ENCODE results near the gene LASP1NB.
"Not testable (repeated sequence)": the region's sequence is repeated elsewhere in the genome, so short reads cannot be mapped to it uniquely, and the experiment has no call there.

Gene LASP1NB

GRCh38 chr17:38918129-38918913, 7.1 kb upstream of the LASP1NB start:
- no peak for DNase-seq (ENCODE audit: low read depth)

- no peak for DNase-seq (ENCODE audit: low read depth)
Measured at GRCh38 chr17:38918916-38919315, 6.5 kb upstream of the LASP1NB start.

GRCh38 chr17:38919316-38920078, 5.9 kb upstream of the LASP1NB start:
- DNase-seq (ENCODE audit: low read depth) = no peak

- no peak for DNase-seq (ENCODE audit: low read depth)
Measured at GRCh38 chr17:38920374-38921291, 4.8 kb upstream of the LASP1NB start.

- DNase-seq (ENCODE audit: low read depth) = no peak
Measured at GRCh38 chr17:38921756-38922411, 3.5 kb upstream of the LASP1NB start.

GRCh38 chr17:38922538-38923297, 2.7 kb upstream of the LASP1NB start:
- DNase-seq (ENCODE audit: low read depth) = no peak

- no peak for DNase-seq (ENCODE audit: low read depth)
Measured at GRCh38 chr17:38926293-38927070, 1.1 kb downstream of the LASP1NB start.

GRCh38 chr17:38930782-38931181, 5.4 kb downstream of the LASP1NB start:
- not testable (repeated sequence) for DNase-seq (ENCODE audit: low read depth)

- DNase-seq (ENCODE audit: low read depth) = not testable (repeated sequence)
Measured at GRCh38 chr17:38933962-38934361, 8.5 kb downstream of the LASP1NB start.

- no peak for DNase-seq (ENCODE audit: low read depth)
Measured at GRCh38 chr17:38939987-38940386, 14.6 kb downstream of the LASP1NB start.

- DNase-seq (ENCODE audit: low read depth) = no peak
Measured at GRCh38 chr17:38940404-38940803, 15.0 kb downstream of the LASP1NB start.

GRCh38 chr17:38942696-38943334, 17.4 kb downstream of the LASP1NB start:
- no peak for DNase-seq (ENCODE audit: low read depth)

- no peak for DNase-seq (ENCODE audit: low read depth)
Measured at GRCh38 chr17:38943607-38944006, 18.2 kb downstream of the LASP1NB start.

GRCh38 chr17:38947189-38947588, 21.8 kb downstream of the LASP1NB start:
- no peak for DNase-seq (ENCODE audit: low read depth)

GRCh38 chr17:38953800-38954199, 28.4 kb downstream of the LASP1NB start:
- not testable (repeated sequence) for DNase-seq (ENCODE audit: low read depth)

GRCh38 chr17:38958326-38958725, 32.9 kb downstream of the LASP1NB start:
- no peak for DNase-seq (ENCODE audit: low read depth)

GRCh38 chr17:38958756-38959155, 33.3 kb downstream of the LASP1NB start:
- DNase-seq (ENCODE audit: low read depth) = no peak

- no peak for DNase-seq (ENCODE audit: low read depth)
Measured at GRCh38 chr17:38959508-38959907, 34.1 kb downstream of the LASP1NB start.

GRCh38 chr17:38960402-38960801, 35.0 kb downstream of the LASP1NB start:
- DNase-seq (ENCODE audit: low read depth) = no peak

GRCh38 chr17:38961413-38961812, 36.0 kb downstream of the LASP1NB start:
- no peak for DNase-seq (ENCODE audit: low read depth)

Data from T-helper 22 cell (primary cell).